Adipose tissue (tissue), 3 donors: ENCODE results near the gene NF2. TPM values are rescaled to one million over a fixed set of nuclear protein-coding genes. Genes with fewer than 3 reads are reported as not detected.

Experiments used
- H3K27ac ChIP-seq: one replicate; pipeline ENCODE4 v1.5.1; 2013; ENCODE audit warnings: low read depth, low read length
- WGBS, 3 donors: extraction: QIAGEN DNeasy Blood & Tissue Kit; methylation state at CpG; one replicate each; pipeline ENCODE4 v1.1.7; 2013; 5-methylcytosine and 5-hydroxymethylcytosine counted together
- polyA plus RNA-seq, 3 donors: library from polyadenylated mRNA; stranded (reverse); fragments of 200-250 nt; gene quantifications; one replicate each; pipeline ENCODE4 v1.2.3, GENCODE V29; 2013
- donor health status: healthy with polysubstance abuse.
- donor health status: Bipolar disorder and iron deficiency.
- donor health status: healthy.

NF2 gene
- polyA plus RNA-seq, 3 donors: 5.2 to 15.9 (median 8.3) TPM

DNA sequence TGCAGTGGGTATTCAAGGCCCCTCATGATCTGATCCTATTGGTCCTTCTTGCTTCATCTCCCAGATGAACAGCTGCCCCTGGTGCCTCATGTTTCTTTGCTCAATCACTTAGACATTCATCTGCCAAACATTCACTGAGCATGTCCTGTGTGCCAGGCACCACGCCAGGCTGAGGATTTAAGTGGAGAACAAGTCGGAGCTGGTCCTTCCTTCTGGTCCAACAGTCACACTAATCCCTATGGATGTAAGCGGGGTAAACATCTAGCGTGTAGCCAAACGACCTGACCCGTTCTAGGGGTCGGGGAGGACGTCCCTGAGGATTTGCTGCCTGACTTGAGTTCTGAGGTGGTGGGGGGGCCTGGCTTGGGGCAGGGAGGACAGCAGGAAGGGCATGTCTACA, 141.5 kb downstream of the NF2 start:
- no peak overlapping the region for H3K27ac ChIP-seq
- WGBS, 3 donors: 64 to 76% (median 75%) methylated on average over 8 of the region's 8 CpGs

DNA sequence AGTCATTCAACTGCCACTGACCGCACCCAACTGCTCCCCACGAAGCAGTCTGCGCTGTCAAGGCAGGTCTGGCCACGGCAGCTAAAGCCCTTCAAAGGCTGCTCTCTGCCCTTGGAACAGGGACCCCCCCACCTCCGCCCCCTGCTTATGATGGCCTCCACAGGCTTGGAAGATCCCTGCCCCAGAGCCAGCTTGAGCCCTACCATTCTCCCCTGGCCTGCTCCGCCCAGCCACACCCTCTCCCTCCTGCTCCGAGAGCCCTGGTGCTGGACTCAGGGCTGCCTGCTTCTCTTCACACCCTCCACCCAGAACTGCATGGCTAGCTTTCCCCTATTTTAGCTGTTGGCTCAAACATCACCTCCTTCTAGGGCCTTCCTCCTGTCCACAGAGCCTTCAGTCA, 144.4 kb downstream of the NF2 start:
- 89 to 94% (median 91%) methylated on average over 7 of the region's 7 CpGs for WGBS, 3 donors

More for the DNA sequence above, 144.4 kb downstream of the NF2 start:
- H3K27ac ChIP-seq: no peak overlapping the region

Other genes starting within 250 kb of the NF2 start
- gene AP1B1, start 215.1 kb upstream of the NF2 start, polyA plus RNA-seq: 10 to 100 TPM; 22.3 to 36.5 (median 36.1) TPM
- under 1 TPM in 1 of 3 donors, not detected in 2; 0.06 TPM for gene RFPL1, start 165.1 kb upstream of the NF2 start, polyA plus RNA-seq
- under 1 TPM; 0.22 to 0.56 (median 0.36) TPM for gene NEFH, start 123.4 kb upstream of the NF2 start, polyA plus RNA-seq
- 10 to 100 TPM; 14.2 to 30.9 (median 23.5) TPM for gene THOC5, start 49.9 kb upstream of the NF2 start, polyA plus RNA-seq
- 10 to 100 TPM; 11.1 to 18.9 (median 17.3) TPM for gene NIPSNAP1, start 22.5 kb upstream of the NF2 start, polyA plus RNA-seq
- gene CABP7, start 116.4 kb downstream of the NF2 start, polyA plus RNA-seq: 1 to 10 TPM in 1 of 3 donors, under 1 TPM in 2; 0.07 to 1.1 (median 0.11) TPM
- gene ZMAT5, start 163.4 kb downstream of the NF2 start, polyA plus RNA-seq: 10 to 100 TPM; 15.2 to 22.6 (median 16.4) TPM
- 100 to 1,000 TPM in 2 of 3 donors, 10 to 100 TPM in 1; 96.6 to 212 (median 192) TPM for gene UQCR10, start 163.7 kb downstream of the NF2 start, polyA plus RNA-seq
- gene ASCC2, start 234.6 kb downstream of the NF2 start, polyA plus RNA-seq: 10 to 100 TPM; 32.2 to 52.9 (median 39.6) TPM